HCT116 (cell line): ENCODE data around the gene ELF2. TPM values are rescaled to one million over a fixed set of nuclear protein-coding genes. Genes with fewer than 3 reads are reported as not detected.

Experiments
- ATAC-seq: fragments of 200-7000 bp; cut with Tn5 transposase; 2 replicates; pipeline ENCODE4 v1.9.1; 2020; ENCODE audit warnings: mild to moderate bottlenecking, moderate library complexity
- BruUV-seq: library from RNA; stranded (reverse); fragments of 400-500 nt; replicated peaks from 2 replicates; lab custom pipeline; 2021; lab: Mats Ljungman, UMichigan
- CTCF ChIA-PET: fragments of 300-600 bp; sonication (Branson Sonifier 250); formaldehyde crosslinking; loops from one replicate; lab custom pipeline; 2021; ENCODE audit warnings: antibody characterized with exemption; lab: Charles Lee
- POLR2A ChIA-PET: fragments of 300-600, 350-600 bp; sonication (Branson Sonifier 250); formaldehyde crosslinking; loops from one replicate; lab custom pipeline; 2021; ENCODE audit warnings: antibody characterized with exemption; lab: Charles Lee
- RAD21 ChIA-PET, 2 experiments: fragments of 300-600 bp; sonication (Branson Sonifier 250); formaldehyde crosslinking; loops; one replicate each; lab custom pipeline; 2023; ENCODE audit warnings: low total read pairs in 2 of 2; ENCODE audit not compliant: uncharacterized antibody in 2 of 2, unreplicated experiment in 2 of 2, low non-redundant PET in 1 of 2; lab: Charles Lee
- DNase-seq: peaks from one replicate; pipeline ENCODE4 v3.0.0-alpha.2; 2010; ENCODE audit warnings: low read depth, low spot score
- H2AFZ ChIP-seq: fragments of 200-600 bp; shearing (Covaris generic), sonication (generic); 2 replicates; pipeline ENCODE4 v1.6.1; 2017; ENCODE audit warnings: low read depth, mixed run types, mixed read lengths, antibody characterized with exemption, low read length; ENCODE audit not compliant: poor library complexity, severe bottlenecking
- H3K27ac ChIP-seq: 2 replicates; pipeline ENCODE4 v1.5.1; 2012; ENCODE audit warnings: low read depth, low read length
- H3K27me3 ChIP-seq: fragments of 200-600 bp; sonication (generic); 2 replicates; pipeline ENCODE4 v1.6.1; 2016; ENCODE audit warnings: mixed run types, low read length, mixed read lengths; ENCODE audit not compliant: insufficient read depth
- H3K36me3 ChIP-seq, 2 experiments: fragments of 200-500 bp in 1 of 2; fragments of 200-600 bp in 1 of 2; sonication (Bioruptor generic) in 1 of 2; sonication (generic) in 1 of 2; 2 replicates each; pipeline versions ENCODE4 v1.5.1 to v1.6.1; 2014 to 2016; ENCODE audit warnings: low read length in 2 of 2, inconsistent platforms in 1 of 2, mixed read lengths in 1 of 2, mixed run types in 1 of 2; ENCODE audit not compliant: insufficient read depth in 2 of 2, control insufficient read depth in 1 of 2
- H3K4me1 ChIP-seq, 2 experiments: fragments of 200-600 bp in 1 of 2; sonication (generic) in 1 of 2; 2 replicates each; pipeline versions ENCODE4 v1.5.1 to v1.6.1; 2012 to 2017; ENCODE audit warnings: low read length in 2 of 2, inconsistent platforms in 1 of 2, mild to moderate bottlenecking in 1 of 2, mixed read lengths in 1 of 2, mixed run types in 1 of 2, moderate library complexity in 1 of 2; ENCODE audit not compliant: insufficient read depth in 2 of 2, control insufficient read depth in 1 of 2
- H3K4me2 ChIP-seq: fragments of 200-600 bp; sonication (generic); 2 replicates; pipeline ENCODE4 v1.6.1; 2017; ENCODE audit warnings: mixed run types, low read length, mixed read lengths
- H3K4me3 ChIP-seq, 2 experiments: fragments of 200-600 bp in 1 of 2; sonication (generic) in 1 of 2; replicated peaks in 1 of 2; 2 replicates each; pipeline ENCODE4 v1.5.1; 2011 to 2016; ENCODE audit warnings: low read length in 2 of 2, control low read depth in 1 of 2, low read depth in 1 of 2, mild to moderate bottlenecking in 1 of 2, mixed read lengths in 1 of 2, mixed run types in 1 of 2
- H3K79me2 ChIP-seq: fragments of 200-600 bp; sonication (generic); 2 replicates; pipeline ENCODE4 v1.6.1; 2017; ENCODE audit warnings: mild to moderate bottlenecking, mixed run types, low read length, moderate library complexity, mixed read lengths; ENCODE audit not compliant: insufficient read depth
- H3K9ac ChIP-seq: fragments of 200-600 bp; sonication (generic); 2 replicates; pipeline ENCODE4 v1.6.1; 2016; ENCODE audit warnings: low read length, mixed read lengths
- H3K9me2 ChIP-seq: fragments of 200-600 bp; sonication (generic), shearing (Covaris generic); 2 replicates; pipeline ENCODE4 v1.6.1; 2017; ENCODE audit warnings: mixed run types, mild to moderate bottlenecking, moderate library complexity; ENCODE audit not compliant: insufficient read depth
- H3K9me3 ChIP-seq, 2 experiments: fragments of 200-500 bp in 1 of 2; fragments of 200-600 bp in 1 of 2; sonication (Bioruptor generic) in 1 of 2; sonication (generic) in 1 of 2; 2 replicates each; pipeline ENCODE4 v1.6.1; 2014 to 2017; ENCODE audit warnings: low read length in 2 of 2, mixed read lengths in 2 of 2, inconsistent platforms in 1 of 2, low read depth in 1 of 2, mild to moderate bottlenecking in 1 of 2, mixed run types in 1 of 2, moderate library complexity in 1 of 2; ENCODE audit not compliant: control insufficient read depth in 1 of 2, insufficient read depth in 1 of 2
- H4K20me1 ChIP-seq: fragments of 200-600 bp; sonication (generic), shearing (Covaris generic); 2 replicates; pipeline ENCODE4 v1.6.1; 2017; ENCODE audit warnings: mixed run types, mild to moderate bottlenecking, moderate library complexity; ENCODE audit not compliant: insufficient read depth
- CBX3 ChIP-seq: IDR thresholded peaks from 2 replicates; pipeline ENCODE4 v1.6.1; 2012; ENCODE audit warnings: low read depth
- CTCF ChIP-seq, 3 experiments: fragments of 200-600 bp in 1 of 3; sonication (generic) in 1 of 3; IDR thresholded peaks in 2 of 3; conservative IDR thresholded peaks in 1 of 3; 2 replicates each; pipeline ENCODE4 v1.5.1; 2012 to 2017; ENCODE audit warnings: low read depth in 2 of 3, low read length in 2 of 3, antibody characterized with exemption in 1 of 3, borderline replicate concordance in 1 of 3, control low read depth in 1 of 3, mild to moderate bottlenecking in 1 of 3, mixed read lengths in 1 of 3, mixed run types in 1 of 3, moderate library complexity in 1 of 3; ENCODE audit not compliant: insufficient read depth in 1 of 3
- JUND ChIP-seq: IDR thresholded peaks from 2 replicates; pipeline ENCODE4 v1.6.1; 2012
- POLR2A ChIP-seq: IDR thresholded peaks from 2 replicates; pipeline ENCODE4 v1.7.0; 2011; ENCODE audit warnings: borderline replicate concordance; ENCODE audit not compliant: insufficient read depth, insufficient read length; ENCODE audit errors: extremely low read depth
- POLR2AphosphoS5 ChIP-seq: IDR thresholded peaks from 2 replicates; pipeline ENCODE4 v1.6.1; 2011; ENCODE audit warnings: mild to moderate bottlenecking, low read depth, low read length, moderate library complexity
- SRF ChIP-seq: IDR thresholded peaks from 2 replicates; pipeline ENCODE4 v1.6.1; 2012; ENCODE audit warnings: low read depth
- intact Hi-C: fragments of 100-400 bp; cut with micrococcal nuclease; formaldehyde crosslinking; loops from 2 replicates; pipeline ENCODE4 v1.10.0; 2022
- total RNA-seq: library from RNA; stranded (reverse); gene quantifications from one replicate; pipeline ENCODE4 v1.2.1, GENCODE V29; 2021; ENCODE audit not compliant: unreplicated experiment
- TF ChIP-seq, protein P1 (sequence below): IDR thresholded peaks from 2 replicates; pipeline ENCODE4 v1.6.1; 2011; ENCODE audit warnings: mild to moderate bottlenecking, low read length, moderate library complexity; ENCODE audit not compliant: insufficient replicate concordance; ENCODE audit errors: extremely low read depth

Gene ELF2
- total RNA-seq, 1 experiment from 2014 or later, result 28.2 TPM

DNA sequence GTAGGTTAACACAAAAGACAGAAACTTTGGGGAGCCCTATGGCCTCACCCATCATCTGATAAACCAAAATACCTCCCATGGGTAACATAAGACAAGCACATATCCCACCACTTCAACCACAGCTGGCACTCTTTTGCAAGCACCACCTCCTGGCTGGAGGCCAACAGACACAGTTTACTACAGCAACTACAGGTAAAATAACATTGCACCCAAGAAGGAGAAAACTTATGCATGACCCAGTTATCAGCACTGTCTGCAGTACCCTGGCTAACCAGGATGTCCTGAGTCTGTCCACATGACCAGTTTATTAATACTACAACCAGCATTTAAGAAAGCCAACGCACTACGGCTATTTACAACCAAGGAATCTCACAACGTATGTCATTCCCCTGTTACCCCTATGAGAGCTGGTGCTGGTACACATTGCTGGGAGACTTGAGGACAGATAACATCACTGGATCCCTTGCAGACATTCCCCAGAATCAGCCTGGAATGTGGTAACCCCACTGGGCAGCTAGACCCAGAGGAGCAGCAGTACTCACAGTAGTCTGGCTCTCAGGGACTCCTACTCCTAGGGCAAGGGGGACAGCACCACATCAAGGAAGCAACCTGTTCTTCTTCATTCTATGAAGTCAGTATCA, 32.0 kb downstream of the ELF2 start:
- POLR2A ChIA-PET, result no interaction called here
- no peak overlapping the region for H3K9ac ChIP-seq
- BruUV-seq, result no TSS peak
- no peaks in the 10 kb centered on the region for H3K4me1 ChIP-seq
- no peaks in the 10 kb centered on the region for H3K9me3 ChIP-seq
- H3K9me2 ChIP-seq, result no peaks in the 10 kb centered on the region
- H3K4me2 ChIP-seq, result no peak overlapping the region
- H3K27ac ChIP-seq, result no peak overlapping the region
- H2AFZ ChIP-seq, result no peak overlapping the region
- H4K20me1 ChIP-seq, result no peaks in the 10 kb centered on the region
- H3K36me3 ChIP-seq, result no peaks in the 10 kb centered on the region
- DNase-seq (no peak), ATAC-seq (no peak)
- TF ChIP-seq, protein P1, sequence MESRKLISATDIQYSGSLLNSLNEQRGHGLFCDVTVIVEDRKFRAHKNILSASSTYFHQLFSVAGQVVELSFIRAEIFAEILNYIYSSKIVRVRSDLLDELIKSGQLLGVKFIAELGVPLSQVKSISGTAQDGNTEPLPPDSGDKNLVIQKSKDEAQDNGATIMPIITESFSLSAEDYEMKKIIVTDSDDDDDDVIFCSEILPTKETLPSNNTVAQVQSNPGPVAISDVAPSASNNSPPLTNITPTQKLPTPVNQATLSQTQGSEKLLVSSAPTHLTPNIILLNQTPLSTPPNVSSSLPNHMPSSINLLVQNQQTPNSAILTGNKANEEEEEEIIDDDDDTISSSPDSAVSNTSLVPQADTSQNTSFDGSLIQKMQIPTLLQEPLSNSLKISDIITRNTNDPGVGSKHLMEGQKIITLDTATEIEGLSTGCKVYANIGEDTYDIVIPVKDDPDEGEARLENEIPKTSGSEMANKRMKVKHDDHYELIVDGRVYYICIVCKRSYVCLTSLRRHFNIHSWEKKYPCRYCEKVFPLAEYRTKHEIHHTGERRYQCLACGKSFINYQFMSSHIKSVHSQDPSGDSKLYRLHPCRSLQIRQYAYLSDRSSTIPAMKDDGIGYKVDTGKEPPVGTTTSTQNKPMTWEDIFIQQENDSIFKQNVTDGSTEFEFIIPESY, result no peak
- TF ChIP-seq SRF, result no peak
- TF ChIP-seq CTCF (IDR thresholded peaks at IDR 0.05 in 2 of 3, conservative IDR thresholded peaks at IDR 0.05 in 1 of 3; ENCODE audit: borderline replicate concordance in 1 of 3, insufficient read depth in 1 of 3, low read depth in 2 of 3, low read length in 2 of 3), result no peak
- no peak for TF ChIP-seq JUND
- TF ChIP-seq POLR2AphosphoS5, result no peak
- TF ChIP-seq POLR2A, result no peak
- TF ChIP-seq CBX3, result no peak
- H3K27me3 ChIP-seq, result no peaks in the 10 kb centered on the region
- no peaks in the 10 kb centered on the region; the same call in 1 of the 2 replicates for H3K79me2 ChIP-seq
- intact Hi-C loops, result no loop called here
- CTCF ChIA-PET, result no interaction called here
- H3K4me3 ChIP-seq, result no peak overlapping the region
- RAD21 ChIA-PET, result no interaction called here
